ENCODE results near the gene SLC1A4.

GRCh38 chr2:65070172-65070830, 81.1 kb downstream of the SLC1A4 start:
- no peak for TF ChIP-seq CTCF (IDR thresholded peaks at IDR 0.05; ENCODE audit: insufficient read depth, low read length, poor library complexity, severe bottlenecking)
- TF ChIP-seq EZH2phosphoT487 (conservative IDR thresholded peaks at IDR 0.05; ENCODE audit: low read length) = no peak
